CD4-positive, alpha-beta T cell (primary cell): ENCODE results near the gene CASR. TPM values are rescaled to one million over a fixed set of nuclear protein-coding genes. Genes with fewer than 3 reads are reported as not detected.

Experiments used
- ATAC-seq: fragments of 200-7000 bp; cut with Tn5 transposase; one replicate; pipeline ENCODE4 v1.10.0; 2022; ENCODE audit warnings: mild to moderate bottlenecking; ENCODE audit not compliant: poor library complexity
- CTCF ChIA-PET: fragments of 350-600 bp; sonication (Branson Sonifier 250); formaldehyde crosslinking; loops from one replicate; lab custom pipeline; 2021; ENCODE audit warnings: antibody characterized with exemption, inconsistent platforms; lab: Charles Lee
- POLR2A ChIA-PET: fragments of 350-600 bp; sonication (Branson Sonifier 250); formaldehyde crosslinking; loops from one replicate; lab custom pipeline; 2021; ENCODE audit warnings: antibody characterized with exemption, inconsistent platforms; lab: Charles Lee
- DNase-seq, 14 experiments: peaks; one replicate each; pipeline ENCODE4 v3.0.0-alpha.2; 2013 to 2020; ENCODE audit warnings: mixed read lengths in 2 of 14
- H3K27ac ChIP-seq, 2 donors: one replicate each; pipeline versions ENCODE4 v1.5.1 to v1.7.0; 2013; ENCODE audit warnings: low read length in 2 of 2, low read depth in 1 of 2, mild to moderate bottlenecking in 1 of 2
- H3K27me3 ChIP-seq, 2 experiments: 1 replicate in 1 of 2; 2 replicates in 1 of 2; pipeline versions ENCODE4 v1.6.1 to v1.7.0; 2013; ENCODE audit warnings: low read length in 2 of 2, control low read depth in 1 of 2, mild to moderate bottlenecking in 1 of 2, moderate library complexity in 1 of 2; ENCODE audit not compliant: insufficient read depth in 2 of 2, control insufficient read depth in 1 of 2
- H3K36me3 ChIP-seq: one replicate; pipeline ENCODE4 v1.6.1; 2013; ENCODE audit warnings: low read length, control low read depth; ENCODE audit not compliant: insufficient read depth
- H3K4me1 ChIP-seq: one replicate; pipeline ENCODE4 v1.6.1; 2013; ENCODE audit warnings: low read length, control low read depth; ENCODE audit not compliant: insufficient read depth
- H3K4me3 ChIP-seq: one replicate; pipeline ENCODE4 v1.5.1; 2013; ENCODE audit warnings: mild to moderate bottlenecking, low read length, moderate library complexity
- H3K9me3 ChIP-seq, 2 experiments: 1 replicate in 1 of 2; 2 replicates in 1 of 2; pipeline versions ENCODE4 v1.6.1 to v1.7.0; 2013; ENCODE audit warnings: low read length in 2 of 2, mild to moderate bottlenecking in 2 of 2, control low read depth in 1 of 2, moderate library complexity in 1 of 2; ENCODE audit not compliant: control insufficient read depth in 1 of 2, insufficient read depth in 1 of 2
- H3K27ac Mint-ChIP-seq: one replicate; pipeline ENCODE4 v1.8.0; 2020; ENCODE audit warnings: mixed read lengths
- H3K27me3 Mint-ChIP-seq: one replicate; pipeline ENCODE4 v1.8.0; 2021; ENCODE audit warnings: mixed read lengths
- H3K36me3 Mint-ChIP-seq: one replicate; pipeline ENCODE4 v1.8.0; 2021; ENCODE audit warnings: low read depth, mixed read lengths
- H3K4me1 Mint-ChIP-seq: one replicate; pipeline ENCODE4 v1.8.0; 2021; ENCODE audit warnings: low read depth, mixed read lengths
- H3K4me3 Mint-ChIP-seq: one replicate; pipeline ENCODE4 v1.8.0; 2020; ENCODE audit warnings: mild to moderate bottlenecking, mixed read lengths
- H3K9me3 Mint-ChIP-seq: one replicate; pipeline ENCODE4 v1.8.0; 2020; ENCODE audit warnings: mixed read lengths
- CTCF ChIP-seq: fragments of 200-600 bp; IDR thresholded peaks from one replicate; pipeline ENCODE4 v1.8.0; 2022; ENCODE audit warnings: antibody characterized with exemption, mild to moderate bottlenecking
- intact Hi-C, 2 experiments: fragments of 100-400 bp; cut with DNase I in 1 of 2; cut with micrococcal nuclease in 1 of 2; formaldehyde crosslinking; loops; one replicate each; pipeline versions ENCODE4 v1.15.1 to v1.9.0; 2023 to 2025; cut with DNase I, micrococcal nuclease
- total RNA-seq, 174 experiments: library from RNA in 2 of 174; stranded (reverse) in 2 of 174; gene quantifications; one replicate each; pipeline ENCODE4 v1.2.3 and lab custom pipeline; 2021 to 2026

Gene CASR
- total RNA-seq, 2 experiments from 2014 or later: 0.03 TPM

- no peak overlapping the region for H3K4me3 ChIP-seq
- H3K27me3 ChIP-seq: no peaks in the 10 kb centered on the region
- Mint-ChIP-seq H3K9me3 (no peaks in the 10 kb centered on the region), H3K4me1 (peaks cover 35% of the 10 kb centered on the region), H3K36me3 (no peaks in the 10 kb centered on the region), H3K27me3 (no peaks in the 10 kb centered on the region), H3K27ac (no peak overlapping the region), H3K4me3 (no peak overlapping the region)
- H3K9me3 ChIP-seq: no peaks in the 10 kb centered on the region
- no peak for TF ChIP-seq CTCF
- POLR2A ChIA-PET: interaction anchor here (0.9 kb wide), 1 partner anchor 26 kb away, joined by 3 read pairs; no protein-coding TSS in a partner anchor
- H3K36me3 ChIP-seq: no peaks in the 10 kb centered on the region
- no peak for ATAC-seq
- no peak for DNase-seq
- CTCF ChIA-PET: no interaction called here
- peaks cover 18% of the 10 kb centered on the region for H3K4me1 ChIP-seq
- H3K27ac ChIP-seq: no peak overlapping the region
- intact Hi-C loops: no loop called here
Observed at GRCh38 chr3:122273498-122273897, 90.0 kb downstream of the CASR start.

- ATAC-seq (no peak), DNase-seq (no peak)
- ChIA-PET CTCF (no interaction called here), POLR2A (no interaction called here)
- Histone ChIP-seq H3K9me3 (no peaks in the 10 kb centered on the region), H3K27ac (no peak overlapping the region), H3K36me3 (no peaks in the 10 kb centered on the region), H3K27me3 (peaks cover 0 to 6% of the 10 kb centered on the region in 2 experiments), H3K4me1 (no peaks in the 10 kb centered on the region), H3K4me3 (no peak overlapping the region)
- no peak for TF ChIP-seq CTCF
- intact Hi-C loops: no loop called here
- no peaks in the 10 kb centered on the region for H3K4me1 Mint-ChIP-seq
- no peak overlapping the region for H3K27ac Mint-ChIP-seq
- no peaks in the 10 kb centered on the region for H3K27me3 Mint-ChIP-seq
- no peaks in the 10 kb centered on the region for H3K9me3 Mint-ChIP-seq
- H3K4me3 Mint-ChIP-seq: no peak overlapping the region
- no peaks in the 10 kb centered on the region for H3K36me3 Mint-ChIP-seq
Observed at GRCh38 chr3:122281891-122282290, 98.4 kb downstream of the CASR start.

- ATAC-seq: no peak
- DNase-seq: no peak
- H3K27me3 Mint-ChIP-seq: no peaks in the 10 kb centered on the region
- H3K27ac ChIP-seq: no peak overlapping the region
- TF ChIP-seq CTCF: no peak
- H3K36me3 Mint-ChIP-seq: no peaks in the 10 kb centered on the region
- H3K9me3 ChIP-seq: no peaks in the 10 kb centered on the region
- no peaks in the 10 kb centered on the region for H3K9me3 Mint-ChIP-seq
- no peak overlapping the region for H3K4me3 ChIP-seq
- ChIA-PET CTCF (no interaction called here), POLR2A (no interaction called here)
- H3K27ac Mint-ChIP-seq: no peak overlapping the region
- H3K36me3 ChIP-seq: no peaks in the 10 kb centered on the region
- intact Hi-C loops: no loop called here
- peaks cover 2 to 6% of the 10 kb centered on the region in 2 experiments for H3K27me3 ChIP-seq
- no peak overlapping the region for H3K4me3 Mint-ChIP-seq
- peaks cover under 1% of the 10 kb centered on the region for H3K4me1 Mint-ChIP-seq
- no peaks in the 10 kb centered on the region for H3K4me1 ChIP-seq
Observed at GRCh38 chr3:122283796-122284445, 100.5 kb downstream of the CASR start.
